ENCODE measurements around the gene SELE. TPM values are rescaled to one million over a fixed set of nuclear protein-coding genes. Genes with fewer than 3 reads are reported as not detected.
A peak's percentile ranks its signal among the peaks of the same experiment; 100 is the strongest.
"Not testable (repeated sequence)": the region's sequence is repeated elsewhere in the genome, so short reads cannot be mapped to it uniquely, and the experiment has no call there.

Gene SELE
- polyA plus RNA-seq, 10 donors, result 0.61 to 17.4 (median 2.2) TPM

- no peak for DNase-seq
Measured at GRCh38 chr1:169723763-169724162, 10.1 kb downstream of the SELE start.

- DNase-seq, result no peak
Measured at GRCh38 chr1:169722779-169723178, 11.1 kb downstream of the SELE start.

- DNase-seq, result not testable (repeated sequence)
Measured at GRCh38 chr1:169715100-169715499, 18.8 kb downstream of the SELE start.

- not testable (repeated sequence) for DNase-seq
Measured at GRCh38 chr1:169713090-169713489, 20.8 kb downstream of the SELE start.

- DNase-seq, result no peak
Measured at GRCh38 chr1:169712309-169712631, 21.6 kb downstream of the SELE start.

- peak; percentile 39 to 68 (median 52) for DNase-seq
Measured at GRCh38 chr1:169711469-169712308, 22.2 kb downstream of the SELE start, which contains the start of gene SELL. Gene SELL (minus strand): TSS chr1:169711620. CDS start chr1:169711498, 122 bp downstream.

- no peak for DNase-seq
Measured at GRCh38 chr1:169708647-169709046, 25.2 kb downstream of the SELE start.

GRCh38 chr1:169707912-169708604, 25.8 kb downstream of the SELE start:
- no peak for DNase-seq

GRCh38 chr1:169704797-169705196, 29.1 kb downstream of the SELE start:
- DNase-seq, result no peak

- no peak for DNase-seq
Measured at GRCh38 chr1:169701261-169702005, 32.4 kb downstream of the SELE start.

GRCh38 chr1:169699707-169700106, 34.2 kb downstream of the SELE start:
- no peak for DNase-seq

GRCh38 chr1:169698976-169699375, 34.9 kb downstream of the SELE start:
- no peak for DNase-seq

- no peak for DNase-seq
Measured at GRCh38 chr1:169697755-169698154, 36.1 kb downstream of the SELE start.

- no peak for DNase-seq
Measured at GRCh38 chr1:169696273-169697100, 37.4 kb downstream of the SELE start.

- no peak for DNase-seq
Measured at GRCh38 chr1:169694304-169695075, 39.4 kb downstream of the SELE start.

- DNase-seq, result no peak
Measured at GRCh38 chr1:169692756-169693460, 41.0 kb downstream of the SELE start.

- DNase-seq, result no peak
Measured at GRCh38 chr1:169690489-169690888, 43.4 kb downstream of the SELE start.

- DNase-seq, result no peak
Measured at GRCh38 chr1:169689395-169689794, 44.5 kb downstream of the SELE start.

GRCh38 chr1:169688377-169688776, 45.5 kb downstream of the SELE start:
- DNase-seq, result not testable (repeated sequence)

GRCh38 chr1:169683661-169684060, 50.2 kb downstream of the SELE start:
- DNase-seq, result no peak
